ENCODE measurements around the gene VCL.
"Not testable (repeated sequence)": the region's sequence is repeated elsewhere in the genome, so short reads cannot be mapped to it uniquely, and the experiment has no call there.

VCL gene

GRCh38 chr10:73997787-73998622, at the start of gene VCL:
Gene VCL (plus strand): TSS chr10:73998116. CDS start chr10:73998208, 92 bp downstream.
- peak; percentile 86 to 87 for DNase-seq (ENCODE audit: low read depth in 2 of 2)

GRCh38 chr10:73948947-73949633, 48.8 kb upstream of the VCL start:
- no peak for DNase-seq (ENCODE audit: low read depth in 2 of 2)

- DNase-seq (ENCODE audit: low read depth in 2 of 2): no peak
Observed at GRCh38 chr10:73950155-73950948, 47.6 kb upstream of the VCL start.

GRCh38 chr10:73953665-73954064, 44.3 kb upstream of the VCL start:
- no peak for DNase-seq (ENCODE audit: low read depth in 2 of 2)

- DNase-seq (ENCODE audit: low read depth in 2 of 2): no peak
Observed at GRCh38 chr10:73954737-73955136, 43.2 kb upstream of the VCL start.

GRCh38 chr10:73955719-73956118, 42.2 kb upstream of the VCL start:
- no peak for DNase-seq (ENCODE audit: low read depth in 2 of 2)

- DNase-seq (ENCODE audit: low read depth in 2 of 2): peak in 1 of 2 donors; percentile 11
Observed at GRCh38 chr10:73956476-73957359, 41.2 kb upstream of the VCL start.

- DNase-seq (ENCODE audit: low read depth in 2 of 2): no peak
Observed at GRCh38 chr10:73959484-73960243, 38.3 kb upstream of the VCL start.

- no peak for DNase-seq (ENCODE audit: low read depth in 2 of 2)
Observed at GRCh38 chr10:73962386-73962785, 35.5 kb upstream of the VCL start.

GRCh38 chr10:73963533-73963932, 34.4 kb upstream of the VCL start:
- not testable (repeated sequence) for DNase-seq (ENCODE audit: low read depth in 2 of 2)

- DNase-seq (ENCODE audit: low read depth in 2 of 2): no peak
Observed at GRCh38 chr10:73964743-73965142, 33.2 kb upstream of the VCL start.

GRCh38 chr10:73965267-73965889, 32.5 kb upstream of the VCL start:
- not testable (repeated sequence) for DNase-seq (ENCODE audit: low read depth in 2 of 2)

- no peak for DNase-seq (ENCODE audit: low read depth in 2 of 2)
Observed at GRCh38 chr10:73965890-73966768, 31.8 kb upstream of the VCL start.

GRCh38 chr10:73967022-73967429, 30.9 kb upstream of the VCL start:
- DNase-seq (ENCODE audit: low read depth in 2 of 2): no peak

GRCh38 chr10:73967544-73967943, 30.4 kb upstream of the VCL start:
- DNase-seq (ENCODE audit: low read depth in 2 of 2): no peak

- DNase-seq (ENCODE audit: low read depth in 2 of 2): peak in 1 of 2 donors; percentile 17
Observed at GRCh38 chr10:73968098-73968521, 29.8 kb upstream of the VCL start.

GRCh38 chr10:73969224-73969841, 28.6 kb upstream of the VCL start:
- DNase-seq (ENCODE audit: low read depth in 2 of 2): no peak

- DNase-seq (ENCODE audit: low read depth in 2 of 2): no peak
Observed at GRCh38 chr10:73970845-73971244, 27.1 kb upstream of the VCL start.

All from activated CD8-positive, alpha-beta memory T cell treated with anti-CD3 and anti-CD28 coated beads for 4 hours (primary cell).